Neutrophil (primary cell): ENCODE results near the gene DNAJC16.

Source experiments
- H3K27ac ChIP-seq: fragments of 200-600 bp; sonication (generic); 2 replicates; pipeline ENCODE4 v1.5.1; 2016; ENCODE audit warnings: mild to moderate bottlenecking, moderate library complexity
- H3K27me3 ChIP-seq: fragments of 200-600 bp; sonication (generic); 2 replicates; pipeline ENCODE4 v1.6.0; 2016; ENCODE audit warnings: mild to moderate bottlenecking
- H3K36me3 ChIP-seq: fragments of 200-600 bp; sonication (generic); 2 replicates; pipeline ENCODE4 v1.5.1; 2017
- H3K4me1 ChIP-seq, 2 experiments: fragments of 200-600 bp in 1 of 2; sonication (generic) in 1 of 2; 1 replicate in 1 of 2; 2 replicates in 1 of 2; pipeline versions ENCODE4 v1.5.1 to v1.6.1; 2013 to 2016; ENCODE audit warnings: low read depth in 1 of 2, low read length in 1 of 2, mild to moderate bottlenecking in 1 of 2, moderate library complexity in 1 of 2; ENCODE audit not compliant: control insufficient read depth in 1 of 2, insufficient read depth in 1 of 2
- H3K4me3 ChIP-seq, 2 experiments: fragments of 200-600 bp in 1 of 2; sonication (generic) in 1 of 2; 1 replicate in 1 of 2; 2 replicates in 1 of 2; pipeline ENCODE4 v1.5.1; 2013 to 2016; ENCODE audit warnings: low read depth in 1 of 2, low read length in 1 of 2, mild to moderate bottlenecking in 1 of 2, moderate library complexity in 1 of 2
- H3K9me3 ChIP-seq: fragments of 200-600 bp; sonication (generic); 2 replicates; pipeline ENCODE4 v1.5.1; 2016
- TF ChIP-seq, protein P1 (sequence below): fragments of 200-600 bp; sonication (generic); IDR thresholded peaks from 2 replicates; pipeline ENCODE4 v1.5.1; 2016; ENCODE audit warnings: antibody characterized with exemption

The DNAJC16 gene

DNA sequence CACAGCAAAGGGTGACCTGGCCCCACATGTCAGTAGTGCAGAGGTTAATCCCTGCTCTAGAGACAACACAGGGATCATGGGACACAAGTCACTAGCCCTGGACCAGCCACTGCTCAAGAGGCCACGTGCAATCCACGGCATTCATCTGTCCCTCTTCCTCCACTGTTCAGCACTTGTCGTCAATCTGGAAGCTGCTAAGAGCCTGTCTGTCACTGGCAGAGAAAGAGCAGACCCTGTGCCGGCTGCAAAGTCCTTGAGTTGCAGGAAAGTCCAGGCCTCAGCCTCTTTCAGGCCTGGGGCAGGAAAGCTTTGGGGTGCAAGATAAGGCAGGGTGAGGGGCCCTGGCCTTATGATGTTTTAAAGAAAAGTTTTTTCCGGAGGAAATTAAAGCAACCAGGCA, 34.1 kb upstream of the DNAJC16 start:
- no peak overlapping the region for H3K27ac ChIP-seq
- H3K9me3 ChIP-seq: no peaks in the 10 kb centered on the region
- no peaks in the 10 kb centered on the region for H3K27me3 ChIP-seq
- peaks cover 0 to 4% of the 10 kb centered on the region in 2 experiments for H3K4me1 ChIP-seq
- H3K4me3 ChIP-seq: no peak overlapping the region
- TF ChIP-seq, protein P1, sequence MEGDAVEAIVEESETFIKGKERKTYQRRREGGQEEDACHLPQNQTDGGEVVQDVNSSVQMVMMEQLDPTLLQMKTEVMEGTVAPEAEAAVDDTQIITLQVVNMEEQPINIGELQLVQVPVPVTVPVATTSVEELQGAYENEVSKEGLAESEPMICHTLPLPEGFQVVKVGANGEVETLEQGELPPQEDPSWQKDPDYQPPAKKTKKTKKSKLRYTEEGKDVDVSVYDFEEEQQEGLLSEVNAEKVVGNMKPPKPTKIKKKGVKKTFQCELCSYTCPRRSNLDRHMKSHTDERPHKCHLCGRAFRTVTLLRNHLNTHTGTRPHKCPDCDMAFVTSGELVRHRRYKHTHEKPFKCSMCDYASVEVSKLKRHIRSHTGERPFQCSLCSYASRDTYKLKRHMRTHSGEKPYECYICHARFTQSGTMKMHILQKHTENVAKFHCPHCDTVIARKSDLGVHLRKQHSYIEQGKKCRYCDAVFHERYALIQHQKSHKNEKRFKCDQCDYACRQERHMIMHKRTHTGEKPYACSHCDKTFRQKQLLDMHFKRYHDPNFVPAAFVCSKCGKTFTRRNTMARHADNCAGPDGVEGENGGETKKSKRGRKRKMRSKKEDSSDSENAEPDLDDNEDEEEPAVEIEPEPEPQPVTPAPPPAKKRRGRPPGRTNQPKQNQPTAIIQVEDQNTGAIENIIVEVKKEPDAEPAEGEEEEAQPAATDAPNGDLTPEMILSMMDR: no peak
- peaks cover 55% of the 10 kb centered on the region for H3K36me3 ChIP-seq

DNA sequence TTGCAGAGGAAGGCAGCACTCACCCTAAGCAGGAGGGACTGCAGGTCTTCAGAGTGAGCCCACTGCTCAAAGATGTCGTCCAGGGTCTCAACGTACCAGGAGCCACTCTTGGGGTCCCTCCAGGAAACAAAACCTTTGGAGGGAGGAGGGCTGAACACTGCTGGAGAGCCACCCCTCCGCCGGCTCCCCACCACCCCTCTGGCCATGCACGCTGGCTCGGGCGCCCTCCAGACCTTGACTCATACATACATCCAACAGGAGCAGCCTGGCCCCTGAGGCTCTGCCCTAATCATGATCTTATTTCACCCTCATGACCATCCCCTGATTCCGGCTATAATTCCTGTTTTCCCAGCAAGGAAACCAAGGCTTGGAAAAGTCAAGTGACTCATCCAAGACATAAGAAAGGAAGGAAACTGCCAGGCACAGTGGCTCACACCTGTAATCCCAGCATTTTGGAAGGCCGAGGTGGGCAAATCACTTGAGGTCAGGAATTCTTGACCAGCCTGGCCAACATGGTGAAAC, 32.7 kb upstream of the DNAJC16 start:
- Histone ChIP-seq H3K36me3 (peaks cover 57% of the 10 kb centered on the region), H3K27me3 (no peaks in the 10 kb centered on the region), H3K27ac (no peak overlapping the region), H3K4me3 (no peak overlapping the region), H3K9me3 (no peaks in the 10 kb centered on the region), H3K4me1 (peaks cover 0 to 4% of the 10 kb centered on the region in 2 experiments)
- TF ChIP-seq, protein P1: no peak

DNA sequence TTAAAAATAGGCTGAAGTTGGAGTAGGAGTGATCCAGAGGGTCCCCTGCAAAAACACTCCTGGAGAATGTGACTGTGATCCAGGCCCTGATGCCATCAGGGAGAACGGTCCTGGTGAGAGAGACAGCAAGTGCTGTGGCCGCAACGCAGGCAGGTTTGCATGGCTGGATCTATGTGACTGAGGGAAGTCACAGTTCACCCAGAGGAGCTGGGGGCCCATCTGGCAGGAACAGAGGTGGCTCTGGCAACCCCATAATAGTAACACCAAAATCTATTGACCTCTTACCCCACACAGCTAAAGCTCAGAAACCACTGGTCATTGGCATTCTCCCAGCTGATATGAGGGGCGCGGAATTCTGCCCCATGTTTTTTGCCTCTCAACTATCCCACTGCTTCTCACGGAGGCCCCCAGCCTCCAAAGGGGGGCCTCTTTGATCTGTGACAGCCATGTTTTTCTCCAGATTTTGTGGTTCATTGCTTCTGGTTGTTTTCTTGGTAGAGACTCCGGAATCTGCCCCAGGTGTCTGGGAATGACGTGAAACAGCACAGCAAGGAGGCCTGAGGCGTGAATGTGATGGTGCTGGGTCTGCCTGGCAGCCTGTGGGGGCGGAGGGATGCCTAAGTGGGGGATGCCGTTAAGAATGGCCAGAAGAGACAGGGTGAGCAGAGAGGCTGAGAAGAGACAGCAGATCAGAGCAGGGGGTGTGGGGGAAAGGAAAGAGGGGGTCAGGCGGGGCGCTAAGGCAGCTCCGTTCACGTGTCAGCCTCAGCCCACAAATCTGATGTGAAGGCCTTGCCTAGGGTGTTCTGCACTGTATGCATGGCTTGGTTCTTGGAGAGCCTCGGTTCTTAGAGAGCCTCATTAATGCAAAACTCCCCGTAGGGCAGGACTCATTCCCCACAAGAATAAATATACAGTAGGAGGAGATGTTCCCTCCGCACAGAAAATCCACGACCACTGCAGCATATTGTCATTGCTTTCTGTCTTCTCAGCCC, 26.2 kb upstream of the DNAJC16 start:
- Histone ChIP-seq H3K36me3 (peaks cover 62% of the 10 kb centered on the region), H3K27me3 (no peaks in the 10 kb centered on the region), H3K27ac (no peak overlapping the region), H3K4me3 (no peak overlapping the region), H3K4me1 (no peaks in the 10 kb centered on the region), H3K9me3 (no peaks in the 10 kb centered on the region)
- TF ChIP-seq, protein P1: no peak

DNA sequence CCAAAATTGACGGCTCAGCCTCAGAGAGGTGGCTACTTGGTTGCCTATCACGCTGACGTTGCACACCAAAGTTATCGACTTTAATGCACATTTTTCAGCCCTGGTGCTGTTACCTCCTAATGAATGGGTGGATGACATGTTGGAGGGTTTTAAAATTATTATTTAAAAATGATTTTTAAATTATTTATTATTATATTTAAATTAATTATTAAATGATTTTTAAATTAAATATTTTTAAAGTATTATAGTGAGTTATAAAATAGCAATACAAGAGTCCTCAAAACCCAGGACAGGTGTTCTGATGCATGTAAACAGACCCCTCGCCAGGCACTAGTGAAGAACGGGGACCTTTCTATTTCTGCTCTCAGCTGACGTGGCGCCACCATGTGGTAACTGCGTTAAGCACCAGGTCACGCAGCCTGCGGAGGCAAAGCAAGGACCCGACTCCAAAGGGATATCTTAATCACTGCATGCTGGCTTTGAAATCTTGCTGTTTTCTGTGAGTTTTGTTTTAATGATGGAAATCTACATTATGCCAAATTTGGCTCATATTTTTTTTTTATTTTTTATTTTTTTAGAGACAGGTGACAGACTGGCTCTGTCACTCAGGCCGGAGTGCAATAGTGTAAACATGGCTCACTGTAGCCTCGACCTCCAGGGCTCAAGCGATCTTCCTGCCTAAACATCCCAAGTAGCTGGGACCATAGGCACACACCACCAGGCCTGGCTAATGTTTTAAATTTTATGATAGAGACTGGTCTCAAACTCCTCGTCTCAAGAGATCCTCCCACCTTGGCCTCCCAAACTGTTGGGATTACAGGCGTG, 25.2 kb upstream of the DNAJC16 start:
- H3K4me1 ChIP-seq: no peaks in the 10 kb centered on the region
- TF ChIP-seq, protein P1: peak; percentile 44
- no peaks in the 10 kb centered on the region for H3K27me3 ChIP-seq
- H3K9me3 ChIP-seq: no peaks in the 10 kb centered on the region
- no peak overlapping the region for H3K4me3 ChIP-seq
- peaks cover 68% of the 10 kb centered on the region for H3K36me3 ChIP-seq
- H3K27ac ChIP-seq: no peak overlapping the region

DNA sequence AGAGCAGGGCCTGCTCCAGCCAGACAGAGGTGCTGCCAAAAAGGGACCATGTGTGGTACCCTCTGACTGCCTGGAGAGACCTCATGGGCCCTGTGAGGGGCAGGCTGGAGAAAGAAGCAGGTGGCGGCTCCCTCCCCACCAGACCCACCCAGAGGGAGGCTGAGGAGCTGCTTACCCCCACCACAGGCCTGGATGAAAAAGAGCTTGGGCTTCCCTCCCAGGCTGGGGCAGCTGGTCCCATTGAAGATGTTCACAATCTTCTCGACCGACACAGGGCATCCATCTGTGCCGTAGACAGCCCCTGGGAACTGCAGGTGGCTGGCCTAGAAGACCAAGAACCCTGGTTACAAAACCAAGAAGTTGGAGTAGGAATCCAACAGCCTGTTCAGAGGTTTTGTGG, 22.2 kb upstream of the DNAJC16 start:
- Histone ChIP-seq H3K9me3 (no peaks in the 10 kb centered on the region), H3K36me3 (peaks cover 73% of the 10 kb centered on the region), H3K27ac (no peak overlapping the region), H3K4me3 (no peak overlapping the region), H3K27me3 (no peaks in the 10 kb centered on the region), H3K4me1 (no peaks in the 10 kb centered on the region)
- TF ChIP-seq, protein P1: no peak
